Ishikawa (cell line): ENCODE data around the gene LSM3.
A peak's percentile ranks its signal among the peaks of the same experiment; 100 is the strongest.

Source experiments
- CEBPB ChIP-seq: IDR thresholded peaks from 2 replicates; pipeline ENCODE4 v1.6.1; 2012
- CREB1 ChIP-seq: IDR thresholded peaks from 2 replicates; pipeline ENCODE4 v1.6.1; 2012; ENCODE audit warnings: low read depth
- EGR1 ChIP-seq: IDR thresholded peaks from 2 replicates; pipeline ENCODE4 v1.6.1; 2012
- EP300 ChIP-seq: IDR thresholded peaks from 2 replicates; pipeline ENCODE4 v1.6.1; 2012; ENCODE audit warnings: borderline replicate concordance
- FOXM1 ChIP-seq: IDR thresholded peaks from 2 replicates; pipeline ENCODE4 v1.6.1; 2012; ENCODE audit warnings: low read depth, borderline replicate concordance
- MAX ChIP-seq: IDR thresholded peaks from 2 replicates; pipeline ENCODE4 v1.6.1; 2012
- NFIC ChIP-seq: IDR thresholded peaks from 2 replicates; pipeline ENCODE4 v1.6.1; 2012
- RAD21 ChIP-seq: IDR thresholded peaks from 2 replicates; pipeline ENCODE4 v1.6.1; 2012; ENCODE audit warnings: low read depth
- REST ChIP-seq: IDR thresholded peaks from 2 replicates; pipeline ENCODE4 v1.6.1; 2012; ENCODE audit warnings: low read depth, mild to moderate bottlenecking
- TAF1 ChIP-seq: IDR thresholded peaks from 2 replicates; pipeline ENCODE4 v1.6.1; 2012; ENCODE audit warnings: low read depth, mild to moderate bottlenecking
- TCF12 ChIP-seq: IDR thresholded peaks from 2 replicates; pipeline ENCODE4 v1.6.1; 2012; ENCODE audit warnings: low read depth
- TEAD4 ChIP-seq: IDR thresholded peaks from 2 replicates; pipeline ENCODE4 v1.6.1; 2012
- YY1 ChIP-seq: IDR thresholded peaks from 2 replicates; pipeline ENCODE4 v1.6.1; 2012; ENCODE audit warnings: low read depth
- ZBTB7A ChIP-seq: IDR thresholded peaks from 2 replicates; pipeline ENCODE4 v1.6.1; 2012; ENCODE audit warnings: low read depth
- TF ChIP-seq, protein P1 (sequence below): IDR thresholded peaks from 2 replicates; pipeline ENCODE4 v1.6.1; 2012

LSM3 gene

GRCh38 chr3:14202874-14203520, 24.4 kb downstream of the LSM3 start:
- TF ChIP-seq TEAD4 (no peak), EGR1 (no peak), NFIC (no peak), TCF12 (no peak), CEBPB (no peak), ZBTB7A (no peak), FOXM1 (no peak), EP300 (no peak; the same call in 1 of the 2 replicates), MAX (no peak), YY1 (no peak), TAF1 (no peak), RAD21 (no peak), REST (no peak), CREB1 (no peak)
- TF ChIP-seq, protein P1, sequence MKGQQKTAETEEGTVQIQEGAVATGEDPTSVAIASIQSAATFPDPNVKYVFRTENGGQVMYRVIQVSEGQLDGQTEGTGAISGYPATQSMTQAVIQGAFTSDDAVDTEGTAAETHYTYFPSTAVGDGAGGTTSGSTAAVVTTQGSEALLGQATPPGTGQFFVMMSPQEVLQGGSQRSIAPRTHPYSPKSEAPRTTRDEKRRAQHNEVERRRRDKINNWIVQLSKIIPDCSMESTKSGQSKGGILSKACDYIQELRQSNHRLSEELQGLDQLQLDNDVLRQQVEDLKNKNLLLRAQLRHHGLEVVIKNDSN: no peak

DNA sequence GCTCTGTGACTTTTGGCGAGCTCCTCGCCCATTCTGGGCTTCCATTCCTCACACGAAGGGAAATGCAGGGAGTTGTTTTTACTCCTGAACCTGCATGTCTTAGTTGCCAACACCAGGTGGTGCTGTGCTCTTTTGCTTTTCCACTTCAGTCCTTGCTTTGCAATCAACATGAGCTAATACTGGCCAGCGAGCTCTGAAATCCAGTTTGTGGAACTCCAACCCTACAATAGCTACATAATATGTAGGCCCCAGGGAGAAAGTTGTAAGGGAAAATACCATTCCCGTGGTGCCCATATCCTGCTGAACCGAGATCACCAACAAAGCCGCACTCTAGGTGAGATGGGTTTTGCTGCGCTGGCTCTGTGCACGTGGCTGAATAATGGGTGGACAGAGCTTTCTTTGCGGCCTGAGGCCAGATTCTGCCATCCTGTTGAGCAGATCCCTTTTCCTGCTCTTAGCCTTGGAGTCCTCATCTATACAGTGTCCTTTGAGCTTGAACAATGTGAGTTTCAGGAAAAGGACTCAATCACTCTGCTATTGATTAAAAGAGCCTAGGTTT, 25.0 kb downstream of the LSM3 start:
- TF ChIP-seq YY1 (no peak), RAD21 (peak; percentile 93)

- TF ChIP-seq CEBPB: peak; percentile 61
- no peak for TF ChIP-seq MAX
These were observed 26.1 kb downstream of the LSM3 start for GRCh38 chr3:14204515-14205284.

DNA sequence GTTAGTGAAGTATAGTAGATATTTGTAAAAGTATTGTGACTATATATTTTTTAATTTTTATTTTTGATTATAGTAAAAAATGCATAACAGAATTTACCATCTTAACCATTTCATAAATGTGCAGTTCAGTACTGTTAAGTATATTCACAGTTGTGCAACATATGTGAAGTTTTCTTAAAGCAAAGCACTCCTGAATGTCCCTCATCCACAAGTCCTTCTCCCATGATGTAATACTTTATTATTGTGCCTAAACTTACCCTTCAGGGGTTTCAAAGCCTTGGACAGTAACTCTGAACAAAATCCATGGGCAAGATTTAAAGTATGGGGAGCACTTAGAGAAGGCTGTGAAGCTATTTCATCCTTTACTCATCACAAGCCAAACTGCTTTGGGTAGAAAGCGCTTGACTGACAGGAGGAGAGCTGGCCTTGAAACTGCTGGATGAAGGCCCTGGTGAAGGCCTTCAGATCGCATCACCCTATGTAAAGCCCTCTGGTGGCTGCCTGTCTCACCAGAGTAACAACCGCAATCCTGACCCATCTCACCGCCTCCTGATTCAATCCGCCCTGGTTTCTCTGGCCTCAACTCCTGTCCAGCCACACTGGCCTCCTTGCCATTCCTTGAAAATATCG, 28.0 kb downstream of the LSM3 start:
- TF ChIP-seq, protein P1: no peak
- no peak for TF ChIP-seq YY1
- TF ChIP-seq RAD21: no peak
- no peak for TF ChIP-seq CEBPB
- no peak for TF ChIP-seq REST
- no peak for TF ChIP-seq FOXM1

- TF ChIP-seq EGR1 (no peak), CEBPB (no peak), ZBTB7A (no peak), TAF1 (no peak), EP300 (no peak), RAD21 (no peak), FOXM1 (no peak)
- TF ChIP-seq, protein P1: no peak
These were observed 29.6 kb downstream of the LSM3 start for GRCh38 chr3:14208168-14208567.

- peak; percentile 71 for TF ChIP-seq TEAD4
- no peak for TF ChIP-seq RAD21
- no peak for TF ChIP-seq REST
- no peak for TF ChIP-seq NFIC
- TF ChIP-seq, protein P1: no peak
- TF ChIP-seq TCF12: no peak
- TF ChIP-seq ZBTB7A: no peak
- TF ChIP-seq TAF1: no peak
These were observed 30.4 kb downstream of the LSM3 start for GRCh38 chr3:14208977-14209394.
